Prostate gland (tissue), 2 donors: ENCODE measurements around the gene RAI1.

ENCODE experiments used
- POLR2A ChIP-seq: fragments of 450-650 bp; IDR thresholded peaks from one replicate; pipeline ENCODE4 v1.6.1; 2016; ENCODE audit warnings: antibody characterized with exemption, mild to moderate bottlenecking
- POLR2AphosphoS5 ChIP-seq: sonication (generic); formaldehyde crosslinking; IDR thresholded peaks from one replicate; pipeline ENCODE4 v1.6.1; 2017; ENCODE audit warnings: antibody characterized with exemption
- TF ChIP-seq, protein P1 (sequence below), 4 experiments: fragments of 200-600 bp in 2 of 4; fragments of 450-650 bp in 2 of 4; sonication (generic) in 2 of 4; IDR thresholded peaks; 1 replicate in 3 of 4; 2 replicates in 1 of 4; pipeline ENCODE4 v1.5.1; 2016 to 2019; ENCODE audit warnings: antibody characterized with exemption in 4 of 4, mild to moderate bottlenecking in 2 of 4, moderate library complexity in 2 of 4

DNA sequence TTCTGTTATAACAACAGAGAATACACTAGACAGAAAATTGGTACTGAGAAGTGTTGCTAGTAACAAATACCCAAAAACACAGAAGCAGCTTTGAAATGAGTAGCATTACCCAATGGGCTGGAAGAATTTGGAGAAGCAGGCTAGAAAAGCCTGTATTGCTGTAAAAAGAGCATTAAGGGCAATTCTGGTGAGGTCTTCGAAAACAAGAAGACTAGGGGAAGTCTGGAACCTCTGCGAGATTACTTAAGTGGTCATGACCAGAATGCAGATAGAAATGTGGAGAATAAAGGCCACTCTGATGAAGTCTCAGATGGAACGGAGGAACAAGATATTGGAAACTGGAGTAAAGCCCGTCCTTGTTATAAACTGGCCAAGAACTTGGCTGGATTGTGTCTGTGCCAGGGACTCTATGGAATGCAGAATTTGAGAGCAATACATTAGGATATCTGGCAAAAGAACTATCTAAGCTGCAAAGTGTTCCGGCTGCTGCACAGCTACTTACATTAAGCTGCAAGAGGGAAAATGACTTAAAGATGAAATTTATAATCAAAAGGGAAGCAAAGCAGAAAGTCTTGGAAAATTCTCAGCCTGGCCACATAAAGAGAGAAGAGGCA is 44.9 kb upstream of the RAI1 start:
- TF ChIP-seq, protein P1, sequence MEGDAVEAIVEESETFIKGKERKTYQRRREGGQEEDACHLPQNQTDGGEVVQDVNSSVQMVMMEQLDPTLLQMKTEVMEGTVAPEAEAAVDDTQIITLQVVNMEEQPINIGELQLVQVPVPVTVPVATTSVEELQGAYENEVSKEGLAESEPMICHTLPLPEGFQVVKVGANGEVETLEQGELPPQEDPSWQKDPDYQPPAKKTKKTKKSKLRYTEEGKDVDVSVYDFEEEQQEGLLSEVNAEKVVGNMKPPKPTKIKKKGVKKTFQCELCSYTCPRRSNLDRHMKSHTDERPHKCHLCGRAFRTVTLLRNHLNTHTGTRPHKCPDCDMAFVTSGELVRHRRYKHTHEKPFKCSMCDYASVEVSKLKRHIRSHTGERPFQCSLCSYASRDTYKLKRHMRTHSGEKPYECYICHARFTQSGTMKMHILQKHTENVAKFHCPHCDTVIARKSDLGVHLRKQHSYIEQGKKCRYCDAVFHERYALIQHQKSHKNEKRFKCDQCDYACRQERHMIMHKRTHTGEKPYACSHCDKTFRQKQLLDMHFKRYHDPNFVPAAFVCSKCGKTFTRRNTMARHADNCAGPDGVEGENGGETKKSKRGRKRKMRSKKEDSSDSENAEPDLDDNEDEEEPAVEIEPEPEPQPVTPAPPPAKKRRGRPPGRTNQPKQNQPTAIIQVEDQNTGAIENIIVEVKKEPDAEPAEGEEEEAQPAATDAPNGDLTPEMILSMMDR (IDR thresholded peaks at IDR 0.05): no peak
- TF ChIP-seq POLR2AphosphoS5 (no peak), POLR2A (no peak)
